Large intestine (tissue), 3 donors: Measurements from ENCODE around the gene SLC22A31. TPM values are rescaled to one million over a fixed set of nuclear protein-coding genes. Genes with fewer than 3 reads are reported as not detected.
A peak's percentile ranks its signal among the peaks of the same experiment; 100 is the strongest.

Source experiments
- DNase-seq, 2 donors: peaks; one replicate each; pipeline versions ENCODE4 v3.0.0 to v3.0.0-alpha.2; 2013
- H3K27ac ChIP-seq: one replicate; pipeline ENCODE4 v1.5.1; 2013; ENCODE audit warnings: low read length
- H3K27me3 ChIP-seq: 2 replicates; pipeline ENCODE4 v1.6.1; 2013; ENCODE audit warnings: low read length; ENCODE audit not compliant: control insufficient read depth, insufficient read depth
- H3K36me3 ChIP-seq: 2 replicates; pipeline ENCODE4 v1.6.1; 2013; ENCODE audit warnings: low read length; ENCODE audit not compliant: control insufficient read depth, insufficient read depth
- H3K4me1 ChIP-seq: one replicate; pipeline ENCODE4 v1.6.1; 2013; ENCODE audit warnings: low read length; ENCODE audit not compliant: control insufficient read depth, insufficient read depth
- H3K4me3 ChIP-seq: one replicate; pipeline ENCODE4 v1.5.1; 2013; ENCODE audit warnings: low read length
- H3K9me3 ChIP-seq: one replicate; pipeline ENCODE4 v1.6.1; 2013; ENCODE audit warnings: mild to moderate bottlenecking, low read depth, low read length, moderate library complexity; ENCODE audit not compliant: control insufficient read depth
- WGBS: methylation state at CpG from one replicate; pipeline ENCODE4 v1.1.5; 2013; ENCODE audit warnings: low lambda C conversion rate; ENCODE audit not compliant: insufficient coverage; 5-methylcytosine and 5-hydroxymethylcytosine counted together
- polyA plus RNA-seq: library from polyadenylated mRNA; unstranded; fragments of 120-200 nt; gene quantifications from one replicate; pipeline ENCODE4 v1.2.1, GENCODE V29; 2013

Gene SLC22A31
- polyA plus RNA-seq, 1 donor = 8.8 TPM

GRCh38 chr16:89176717-89177116 lies 23.6 kb downstream of the SLC22A31 start:
- Histone ChIP-seq H3K27ac (no peak overlapping the region), H3K9me3 (peaks cover 3% of the 10 kb centered on the region), H3K4me3 (no peak overlapping the region), H3K27me3 (peaks cover 27% of the 10 kb centered on the region), H3K36me3 (no peaks in the 10 kb centered on the region), H3K4me1 (peaks cover 8% of the 10 kb centered on the region)
- WGBS = no CpG with 5 or more reads among the region's 9 CpGs
- no peak for DNase-seq

GRCh38 chr16:89176147-89176690 lies 24.1 kb downstream of the SLC22A31 start:
- no peak for DNase-seq
- Histone ChIP-seq H3K9me3 (peaks cover 3% of the 10 kb centered on the region), H3K4me1 (peaks cover 10% of the 10 kb centered on the region), H3K27me3 (peaks cover 28% of the 10 kb centered on the region), H3K4me3 (no peak overlapping the region), H3K27ac (no peak overlapping the region), H3K36me3 (no peaks in the 10 kb centered on the region)
- WGBS = no CpG with 5 or more reads among the region's 27 CpGs

GRCh38 chr16:89175280-89176146 lies 24.8 kb downstream of the SLC22A31 start:
- peaks cover 3% of the 10 kb centered on the region for H3K9me3 ChIP-seq
- DNase-seq = no peak
- H3K27ac ChIP-seq = no peak overlapping the region
- no peak overlapping the region for H3K4me3 ChIP-seq
- H3K36me3 ChIP-seq = no peaks in the 10 kb centered on the region
- peaks cover 15% of the 10 kb centered on the region for H3K4me1 ChIP-seq
- WGBS = no CpG with 5 or more reads among the region's 20 CpGs
- H3K27me3 ChIP-seq = peaks cover 31% of the 10 kb centered on the region

GRCh38 chr16:89174877-89175276 lies 25.5 kb downstream of the SLC22A31 start:
- H3K27ac ChIP-seq = no peak overlapping the region
- H3K27me3 ChIP-seq = peaks cover 37% of the 10 kb centered on the region
- H3K36me3 ChIP-seq = no peaks in the 10 kb centered on the region
- H3K9me3 ChIP-seq = peaks cover 3% of the 10 kb centered on the region
- WGBS = no CpG with 5 or more reads among the region's 14 CpGs
- H3K4me1 ChIP-seq = peaks cover 20% of the 10 kb centered on the region
- no peak for DNase-seq
- no peak overlapping the region for H3K4me3 ChIP-seq

- no peak for DNase-seq
- peaks cover 3% of the 10 kb centered on the region for H3K9me3 ChIP-seq
- H3K4me1 ChIP-seq = peaks cover 20% of the 10 kb centered on the region
- no peak overlapping the region for H3K27ac ChIP-seq
- peaks cover 43% of the 10 kb centered on the region for H3K27me3 ChIP-seq
- H3K36me3 ChIP-seq = no peaks in the 10 kb centered on the region
- H3K4me3 ChIP-seq = no peak overlapping the region
- no CpG with 5 or more reads among the region's 23 CpGs for WGBS
Observed at GRCh38 chr16:89174055-89174827, 26.1 kb downstream of the SLC22A31 start.

GRCh38 chr16:89173174-89173921 lies 27.0 kb downstream of the SLC22A31 start:
- Histone ChIP-seq H3K4me1 (peaks cover 20% of the 10 kb centered on the region), H3K9me3 (peaks cover 3% of the 10 kb centered on the region), H3K4me3 (no peak overlapping the region), H3K36me3 (no peaks in the 10 kb centered on the region), H3K27me3 (peaks cover 45% of the 10 kb centered on the region), H3K27ac (no peak overlapping the region)
- no CpG with 5 or more reads among the region's 11 CpGs for WGBS
- no peak for DNase-seq

GRCh38 chr16:89172528-89173173 lies 27.7 kb downstream of the SLC22A31 start:
- Histone ChIP-seq H3K4me3 (no peak overlapping the region), H3K4me1 (peaks cover 20% of the 10 kb centered on the region), H3K27ac (no peak overlapping the region), H3K9me3 (peaks cover 3% of the 10 kb centered on the region), H3K36me3 (no peaks in the 10 kb centered on the region), H3K27me3 (peaks cover 48% of the 10 kb centered on the region)
- DNase-seq = no peak
- WGBS = no CpG with 5 or more reads among the region's 13 CpGs

GRCh38 chr16:89172171-89172527 lies 28.2 kb downstream of the SLC22A31 start:
- Histone ChIP-seq H3K4me3 (no peak overlapping the region), H3K4me1 (peaks cover 22% of the 10 kb centered on the region), H3K9me3 (peaks cover 3% of the 10 kb centered on the region), H3K36me3 (no peaks in the 10 kb centered on the region), H3K27ac (no peak overlapping the region), H3K27me3 (peaks cover 48% of the 10 kb centered on the region)
- no peak for DNase-seq
- WGBS = no CpG with 5 or more reads among the region's 11 CpGs

GRCh38 chr16:89171216-89172170 lies 28.8 kb downstream of the SLC22A31 start, which contains the start of gene CDH15:
CDH15 (plus strand) TSS chr16:89171748; CDS start chr16:89171832, 84 bp downstream.
- Histone ChIP-seq H3K36me3 (no peaks in the 10 kb centered on the region), H3K4me1 (peaks cover 24% of the 10 kb centered on the region), H3K9me3 (peaks cover 3% of the 10 kb centered on the region), H3K4me3 (peak within 1 kb of the TSS; percentile 13), H3K27me3 (peaks cover 48% of the 10 kb centered on the region), H3K27ac (no peak within 1 kb of the TSS)
- peak; percentile 96 to 97 for DNase-seq
- WGBS = no CpG with 5 or more reads among the region's 74 CpGs
